Heart right ventricle (tissue), 16 donors: ENCODE results near the gene ZBTB48. TPM values are rescaled to one million over a fixed set of nuclear protein-coding genes. Genes with fewer than 3 reads are reported as not detected.
"Not testable (repeated sequence)": the region's sequence is repeated elsewhere in the genome, so short reads cannot be mapped to it uniquely, and the experiment has no call there.

Source experiments
- ATAC-seq, 8 donors: fragments of 200-7000 bp; cut with Tn5 transposase; one replicate each; pipeline ENCODE4 v1.9.1; 2020; ENCODE audit warnings: mild to moderate bottlenecking in 8 of 8, moderate library complexity in 8 of 8, moderate number of reproducible peaks in 1 of 8
- DNase-seq, 2 donors: peaks; one replicate each; pipeline ENCODE4 v3.0.0-alpha.2; 2020
- H3K27ac ChIP-seq, 10 donors: fragments of 200-600 bp; sonication (generic) in 2 of 10; one replicate each; pipeline versions ENCODE4 v1.5.0 to v1.8.0; 2020 to 2022; ENCODE audit warnings: mild to moderate bottlenecking in 3 of 10
- H3K27me3 ChIP-seq, 7 donors: fragments of 200-600 bp; one replicate each; pipeline ENCODE4 v1.8.0; 2021 to 2022; ENCODE audit warnings: mild to moderate bottlenecking in 2 of 7
- H3K36me3 ChIP-seq, 9 donors: fragments of 200-600 bp; sonication (generic) in 1 of 9; one replicate each; pipeline versions ENCODE4 v1.5.0 to v1.8.0; 2020 to 2022; ENCODE audit warnings: mild to moderate bottlenecking in 2 of 9
- H3K4me1 ChIP-seq, 9 donors: fragments of 200-600 bp; sonication (generic) in 1 of 9; one replicate each; pipeline versions ENCODE4 v1.5.0 to v1.8.0; 2020 to 2022; ENCODE audit warnings: mild to moderate bottlenecking in 4 of 9
- H3K4me3 ChIP-seq, 10 donors: fragments of 200-600 bp; sonication (generic) in 2 of 10; one replicate each; pipeline versions ENCODE4 v1.5.0 to v1.8.0; 2020 to 2022; ENCODE audit warnings: mild to moderate bottlenecking in 7 of 10, moderate library complexity in 2 of 10
- H3K9me3 ChIP-seq, 11 donors: fragments of 200-600 bp in 10 of 11; sonication (generic) in 2 of 11; one replicate each; pipeline versions ENCODE4 v1.5.0 to v1.8.0; 2013 to 2022; ENCODE audit warnings: mild to moderate bottlenecking in 2 of 11, control low read depth in 1 of 11, moderate library complexity in 1 of 11
- CTCF ChIP-seq, 9 donors: fragments of 200-600 bp; sonication (generic) in 2 of 9; IDR thresholded peaks; one replicate each; pipeline versions ENCODE4 v1.5.0 to v1.8.0; 2021 to 2022; ENCODE audit warnings: antibody characterized with exemption in 9 of 9, mild to moderate bottlenecking in 5 of 9, moderate library complexity in 1 of 9
- WGBS, 2 donors: extraction: QIAGEN DNeasy Blood & Tissue Kit; methylation state at CpG; one replicate each; pipeline ENCODE4 v1.1.7; 2013; ENCODE audit warnings: inconsistent platforms in 1 of 2; 5-methylcytosine and 5-hydroxymethylcytosine counted together
- intact Hi-C, 10 donors: fragments of 100-400 bp; cut with DNase I; formaldehyde crosslinking; loops; one replicate each; pipeline versions ENCODE4 v1.11.1 to v1.14.2; 2022
- polyA plus RNA-seq, 2 donors: library from polyadenylated mRNA; stranded (reverse); fragments of 200-250 nt; gene quantifications; one replicate each; pipeline ENCODE4 v1.2.3, GENCODE V29; 2013
- total RNA-seq, 10 donors: library from RNA; stranded (reverse); fragmentation: NEBNext Ultra II Directional in 3 of 10; extraction: Animal tissue kit (Norgen Biotek cat#: 25700) in 3 of 10; gene quantifications; one replicate each; pipeline versions ENCODE4 v1.2.1 to v1.2.4, GENCODE V29; 2021 to 2023
- donor health status: Arrhythmogenic right ventricular cardiomyopathy.
- donor health status: ischemic (EF 13 %, LVEDD 7.1; RV severe dilation, severe dysfunction).
- donor health status: healthy with polysubstance abuse.
- donor health status: DM: no; HTN: yes; CAD: no.
- donor health status: DM: no; HTN: no; CAD: no.
- donor health status: ischemic (EF 25% LVEDD 6.9; RV normal size, moderate dysfunction).
- donor health status: ischemic (EF 25% LVEDD 5.7; RV mildly dilated, moderate dysfunction).
- donor health status: healthy.
- donor health status: DM: yes; HTN: yes; CAD: no.
- donor health status: Ischemic cardiomyopathy.
- donor health status: ischemic (EF 35%, LVEDD 5.7; RV mildly dilated, moderate dysfunction).
- donor health status: nonischemic (EF 11% LVEDD 7.7; RV severe dilation, severe dysfunction).
- donor health status: DM: yes; HTN: yes; CAD: no.
- donor health status: PGD.
- donor health status: ischemic (EF 29% LVEDD 5.4; RV normal size, mild dysfunction).
- donor health status: nonischemic (EF 23%, LVEDD 6.1; RV moderate dilation, normal function).

The ZBTB48 gene
- total and polyA plus RNA-seq, 12 donors, result 7.3 to 41.5 (median 12.4) TPM

- peak overlapping the region in 2 of 10 donors; percentile 2 to 60 for H3K27ac ChIP-seq
- peak in 8 of 9 donors; percentile 36 to 68 (median 54) for TF ChIP-seq CTCF (IDR thresholded peaks at IDR 0.05)
- intact Hi-C loops, result loop anchor here in 3 of 10 donors (5.0 to 10.0 kb wide), 3 partner anchors 77 to 150 kb away; partner anchors contain the start of genes TAS1R1 (in 2 of the 3) and NOL9 (in 1 of the 3)
Measured at GRCh38 chr1:6634371-6635052, 54.7 kb downstream of the ZBTB48 start.

GRCh38 chr1:6635161-6635909 is 55.5 kb downstream of the ZBTB48 start:
- H3K36me3 ChIP-seq, result peaks cover 7 to 100% (median 53%) of the 10 kb centered on the region in 9 donors

More at GRCh38 chr1:6634371-6635052, 54.7 kb downstream of the ZBTB48 start:
- H3K4me1 ChIP-seq, result peaks cover 0 to 12% (median 0%) of the 10 kb centered on the region in 9 donors
- H3K4me3 ChIP-seq, result no peak overlapping the region
- H3K27me3 ChIP-seq, result no peaks in the 10 kb centered on the region
- ATAC-seq (peak; percentile 61 to 82 (median 78)), DNase-seq (peak; percentile 69 to 73)
- H3K9me3 ChIP-seq, result no peaks in the 10 kb centered on the region
- peaks cover 7 to 100% (median 54%) of the 10 kb centered on the region in 9 donors for H3K36me3 ChIP-seq
- 62 to 64% methylated on average over 29 of the region's 29 CpGs for WGBS, 2 donors

GRCh38 chr1:6635910-6636760 is 56.3 kb downstream of the ZBTB48 start:
- intact Hi-C loops, result loop anchor here in 3 of 10 donors (5.0 to 10.0 kb wide), 3 partner anchors 79 to 151 kb away; partner anchors contain the start of genes TAS1R1 (in 2 of the 3) and NOL9 (in 1 of the 3)
- 81 to 82% methylated on average over 16 of the region's 16 CpGs for WGBS, 2 donors
- Histone ChIP-seq H3K4me1 (peaks cover 0 to 12% (median 0%) of the 10 kb centered on the region in 9 donors), H3K27me3 (no peaks in the 10 kb centered on the region), H3K36me3 (peaks cover 7 to 100% (median 57%) of the 10 kb centered on the region in 9 donors), H3K9me3 (no peaks in the 10 kb centered on the region), H3K4me3 (no peak overlapping the region), H3K27ac (no peak overlapping the region)
- no peak for DNase-seq
- no peak for TF ChIP-seq CTCF (IDR thresholded peaks at IDR 0.05)
- no peak for ATAC-seq

More at GRCh38 chr1:6635161-6635909, 55.5 kb downstream of the ZBTB48 start:
- no peak for TF ChIP-seq CTCF (IDR thresholded peaks at IDR 0.05)
- H3K9me3 ChIP-seq, result no peaks in the 10 kb centered on the region
- 85 to 91% methylated on average over 20 of the region's 20 CpGs for WGBS, 2 donors
- intact Hi-C loops, result loop anchor here in 3 of 10 donors (5.0 to 10.0 kb wide), 3 partner anchors 78 to 151 kb away; partner anchors contain the start of genes TAS1R1 (in 2 of the 3) and NOL9 (in 1 of the 3)
- DNase-seq, result no peak
- no peaks in the 10 kb centered on the region for H3K27me3 ChIP-seq
- peaks cover 0 to 12% (median 0%) of the 10 kb centered on the region in 9 donors for H3K4me1 ChIP-seq
- no peak overlapping the region for H3K4me3 ChIP-seq
- H3K27ac ChIP-seq, result peak overlapping the region in 2 of 10 donors; percentile 2 to 60
- peak in 2 of 8 donors; percentile 4 to 13 for ATAC-seq

GRCh38 chr1:6636778-6637177 is 57.0 kb downstream of the ZBTB48 start:
- not testable (repeated sequence) for H3K4me3 ChIP-seq, H3K27me3 ChIP-seq, H3K9me3 ChIP-seq, ATAC-seq, H3K27ac ChIP-seq, DNase-seq
- WGBS, 2 donors, result 88 to 95% methylated on average over 6 of the region's 6 CpGs
- Histone ChIP-seq H3K36me3 (peaks cover 7 to 100% (median 57%) of the 10 kb centered on the region in 9 donors), H3K4me1 (peaks cover 0 to 12% (median 0%) of the 10 kb centered on the region in 9 donors)
- intact Hi-C loops, result loop anchor here in 3 of 10 donors (5.0 to 10.0 kb wide), 3 partner anchors 79 to 152 kb away; partner anchors contain the start of genes TAS1R1 (in 2 of the 3) and NOL9 (in 1 of the 3)
